GM12801 (cell line): ENCODE measurements around the gene ADAM11.

Experiments used
- TF ChIP-seq, protein P1 (sequence below): IDR thresholded peaks from one replicate; pipeline ENCODE4 v1.5.1; 2011; ENCODE audit warnings: control low read depth; ENCODE audit not compliant: insufficient read length; ENCODE audit errors: extremely low read depth

ADAM11 gene, protein sequence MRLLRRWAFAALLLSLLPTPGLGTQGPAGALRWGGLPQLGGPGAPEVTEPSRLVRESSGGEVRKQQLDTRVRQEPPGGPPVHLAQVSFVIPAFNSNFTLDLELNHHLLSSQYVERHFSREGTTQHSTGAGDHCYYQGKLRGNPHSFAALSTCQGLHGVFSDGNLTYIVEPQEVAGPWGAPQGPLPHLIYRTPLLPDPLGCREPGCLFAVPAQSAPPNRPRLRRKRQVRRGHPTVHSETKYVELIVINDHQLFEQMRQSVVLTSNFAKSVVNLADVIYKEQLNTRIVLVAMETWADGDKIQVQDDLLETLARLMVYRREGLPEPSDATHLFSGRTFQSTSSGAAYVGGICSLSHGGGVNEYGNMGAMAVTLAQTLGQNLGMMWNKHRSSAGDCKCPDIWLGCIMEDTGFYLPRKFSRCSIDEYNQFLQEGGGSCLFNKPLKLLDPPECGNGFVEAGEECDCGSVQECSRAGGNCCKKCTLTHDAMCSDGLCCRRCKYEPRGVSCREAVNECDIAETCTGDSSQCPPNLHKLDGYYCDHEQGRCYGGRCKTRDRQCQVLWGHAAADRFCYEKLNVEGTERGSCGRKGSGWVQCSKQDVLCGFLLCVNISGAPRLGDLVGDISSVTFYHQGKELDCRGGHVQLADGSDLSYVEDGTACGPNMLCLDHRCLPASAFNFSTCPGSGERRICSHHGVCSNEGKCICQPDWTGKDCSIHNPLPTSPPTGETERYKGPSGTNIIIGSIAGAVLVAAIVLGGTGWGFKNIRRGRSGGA

DNA sequence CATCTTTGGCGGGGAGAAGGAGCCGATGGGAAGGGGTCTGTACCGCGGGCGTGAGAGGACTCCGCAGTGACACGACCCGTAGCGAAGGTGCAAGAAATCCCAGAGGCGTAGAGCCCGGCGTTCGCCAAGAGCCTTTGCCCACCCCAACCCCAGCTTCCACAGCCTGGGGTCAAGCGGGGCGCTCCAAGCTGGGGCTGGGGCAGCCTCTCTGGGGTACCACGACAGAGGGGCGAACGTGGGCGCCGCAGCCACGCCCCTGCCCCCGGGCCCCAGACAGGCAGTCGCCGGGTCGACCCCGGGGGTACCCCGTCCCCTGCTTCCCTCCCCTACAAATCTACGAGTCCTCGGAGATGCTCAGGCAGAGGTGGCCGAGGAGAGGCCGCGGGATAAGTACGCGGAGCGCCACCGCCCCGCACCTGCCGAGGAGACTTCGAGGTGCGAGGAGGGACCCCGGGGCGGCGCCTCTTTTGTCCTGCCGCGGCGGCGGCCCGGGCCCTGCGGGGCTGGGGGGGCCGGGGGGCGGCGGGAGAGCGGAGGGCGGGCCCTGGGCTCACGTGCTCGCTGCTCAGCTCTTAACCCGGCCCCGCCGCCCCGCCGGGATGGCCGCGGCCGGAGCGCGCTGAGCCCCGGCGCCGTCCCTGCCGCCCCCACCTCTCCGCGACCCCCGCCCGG, at the start of gene ADAM11:
Gene ADAM11, plus strand, starts transcription at position 575 of the 672 bp plus-strand sequence. CDS start 212 bp downstream, outside the sequence.
- TF ChIP-seq, protein P1, sequence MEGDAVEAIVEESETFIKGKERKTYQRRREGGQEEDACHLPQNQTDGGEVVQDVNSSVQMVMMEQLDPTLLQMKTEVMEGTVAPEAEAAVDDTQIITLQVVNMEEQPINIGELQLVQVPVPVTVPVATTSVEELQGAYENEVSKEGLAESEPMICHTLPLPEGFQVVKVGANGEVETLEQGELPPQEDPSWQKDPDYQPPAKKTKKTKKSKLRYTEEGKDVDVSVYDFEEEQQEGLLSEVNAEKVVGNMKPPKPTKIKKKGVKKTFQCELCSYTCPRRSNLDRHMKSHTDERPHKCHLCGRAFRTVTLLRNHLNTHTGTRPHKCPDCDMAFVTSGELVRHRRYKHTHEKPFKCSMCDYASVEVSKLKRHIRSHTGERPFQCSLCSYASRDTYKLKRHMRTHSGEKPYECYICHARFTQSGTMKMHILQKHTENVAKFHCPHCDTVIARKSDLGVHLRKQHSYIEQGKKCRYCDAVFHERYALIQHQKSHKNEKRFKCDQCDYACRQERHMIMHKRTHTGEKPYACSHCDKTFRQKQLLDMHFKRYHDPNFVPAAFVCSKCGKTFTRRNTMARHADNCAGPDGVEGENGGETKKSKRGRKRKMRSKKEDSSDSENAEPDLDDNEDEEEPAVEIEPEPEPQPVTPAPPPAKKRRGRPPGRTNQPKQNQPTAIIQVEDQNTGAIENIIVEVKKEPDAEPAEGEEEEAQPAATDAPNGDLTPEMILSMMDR = no peak

DNA sequence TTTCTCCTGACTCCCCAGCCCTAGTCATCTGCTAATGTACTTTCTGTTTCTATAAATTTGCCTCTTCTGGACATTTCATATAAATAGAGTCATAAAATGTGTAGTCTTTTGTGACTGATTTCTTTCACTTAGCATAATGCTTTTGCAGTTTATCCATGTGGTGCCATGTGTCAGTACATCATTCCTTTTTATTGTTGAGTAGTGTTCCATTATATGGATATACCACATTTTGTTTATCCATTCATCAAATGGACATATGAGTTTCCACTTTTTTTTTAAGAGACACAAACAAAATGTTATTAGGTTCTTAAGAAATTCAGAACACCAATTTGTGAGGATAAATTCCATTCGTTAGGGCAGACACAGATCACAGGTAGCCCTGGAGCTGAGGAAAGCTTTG, 39.3 kb upstream of the ADAM11 start:
- TF ChIP-seq, protein P1 = no peak

DNA sequence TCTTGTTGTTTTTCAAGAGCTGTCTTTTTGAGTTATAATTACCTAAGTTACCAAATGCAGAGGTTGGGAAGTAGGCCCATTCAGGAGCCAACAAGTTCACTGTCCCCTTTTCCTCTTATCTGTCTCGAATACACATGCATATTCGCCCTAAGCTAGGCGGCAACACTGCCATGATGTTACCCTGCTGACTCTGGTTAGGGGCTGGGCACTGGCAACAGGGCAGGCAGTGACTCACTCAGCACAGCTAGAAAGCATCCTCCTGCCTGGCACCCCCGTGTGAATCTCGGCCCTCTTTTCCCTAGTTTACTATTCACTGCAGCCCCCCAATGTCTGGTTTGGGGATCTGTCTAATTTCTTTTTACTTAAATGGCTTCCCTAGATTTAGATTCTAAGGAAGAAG, 36.5 kb upstream of the ADAM11 start:
- TF ChIP-seq, protein P1 = no peak

DNA sequence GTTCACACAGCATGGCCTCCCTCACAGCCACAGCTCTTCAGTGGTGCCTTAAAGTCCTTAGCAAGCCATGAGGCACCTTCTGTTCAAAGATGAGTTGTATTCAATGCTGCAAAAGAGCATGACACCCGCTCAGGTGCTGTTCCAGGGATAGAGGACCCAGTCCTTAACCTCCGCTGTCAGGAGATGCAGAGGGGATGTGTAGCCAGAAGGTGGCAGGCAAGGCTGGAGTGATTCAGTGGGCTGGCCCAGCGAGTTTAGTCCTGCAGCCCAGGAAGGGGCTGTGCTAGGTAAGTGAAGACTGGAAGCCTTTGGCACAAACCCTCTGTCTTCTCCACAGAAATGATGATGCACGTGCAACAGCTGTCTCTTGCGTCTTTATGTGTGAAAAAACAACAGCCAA, 25.0 kb upstream of the ADAM11 start:
- TF ChIP-seq, protein P1 = no peak

DNA sequence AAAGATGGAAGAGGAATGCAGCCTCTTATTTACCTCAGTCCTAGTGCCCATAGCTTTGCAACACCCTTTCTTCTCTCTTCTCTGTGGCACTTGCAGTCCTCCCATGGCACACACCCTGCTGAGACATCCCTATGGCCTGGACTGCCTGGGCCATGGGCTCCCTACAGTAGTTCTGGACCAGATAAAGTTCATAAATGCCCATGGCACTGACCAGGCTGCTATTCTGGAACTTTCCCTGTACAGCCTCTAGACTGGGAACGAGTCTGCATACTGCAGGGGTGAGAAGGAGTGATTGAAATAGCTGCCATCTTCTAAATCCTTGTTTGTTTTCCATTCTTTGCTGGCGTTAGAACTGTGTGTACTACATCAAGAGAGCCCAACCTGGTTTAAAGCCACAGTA, 24.5 kb upstream of the ADAM11 start:
- TF ChIP-seq, protein P1 = no peak

DNA sequence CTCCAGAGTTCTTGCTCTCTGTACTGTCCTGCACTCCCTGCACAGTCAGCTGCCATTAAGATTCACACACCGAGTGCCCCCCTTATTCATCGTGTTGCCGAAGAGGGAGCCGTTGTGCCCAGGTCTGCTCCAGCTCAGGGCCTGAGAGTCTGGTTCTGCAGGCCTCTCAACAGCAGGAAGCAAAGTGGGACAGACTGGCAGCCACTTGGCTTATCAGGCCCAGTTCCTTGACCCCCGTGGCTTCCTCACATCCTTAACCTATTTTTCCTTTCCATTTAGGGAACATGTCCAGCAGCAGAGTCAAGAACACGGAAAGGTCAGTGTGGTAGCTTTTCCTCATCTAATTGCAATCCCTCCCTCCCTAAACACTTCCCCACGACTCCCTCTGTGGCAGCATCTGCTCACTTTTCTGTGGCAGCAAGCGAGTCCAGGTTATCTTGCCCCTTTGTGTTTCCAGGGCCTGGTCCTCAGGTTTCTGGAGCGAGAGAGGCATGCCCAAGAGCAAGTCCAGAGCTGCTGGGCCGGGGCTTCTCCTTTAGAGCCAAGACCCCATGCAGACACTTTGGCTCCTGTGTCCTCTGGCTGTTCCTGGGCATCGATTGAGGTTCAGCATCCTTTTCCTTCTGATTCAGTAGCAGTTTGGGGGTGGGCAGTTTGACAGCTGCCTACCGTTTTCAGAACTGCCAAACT, 22.1 kb upstream of the ADAM11 start:
- TF ChIP-seq, protein P1 = no peak
